GM23338 (cell line): ENCODE results near the gene ERC2. TPM values are rescaled to one million over a fixed set of nuclear protein-coding genes. Genes with fewer than 3 reads are reported as not detected.

Experiments
- ATAC-seq: fragments of 200-7000 bp; cut with Tn5 transposase; 3 replicates; pipeline ENCODE4 v1.9.1; 2020
- DNase-seq: peaks from one replicate; pipeline ENCODE4 v3.0.0-alpha.2; 2015; ENCODE audit warnings: low spot score
- H2AFZ ChIP-seq: fragments of 200-600 bp; sonication (generic); 2 replicates; pipeline ENCODE4 v1.8.0; 2016; ENCODE audit warnings: antibody characterized with exemption, mild to moderate bottlenecking, moderate library complexity
- H3F3A ChIP-seq: fragments of 200-600 bp; sonication (generic); replicated peaks from 2 replicates; pipeline ENCODE4 v1.8.0; 2017; ENCODE audit warnings: antibody characterized with exemption, mixed run types, low read depth
- H3K27ac ChIP-seq: fragments of 200-600 bp; sonication (generic); 2 replicates; pipeline ENCODE4 v1.6.1; 2016; ENCODE audit warnings: low read depth
- H3K27me3 ChIP-seq: fragments of 200-600 bp; sonication (generic); 2 replicates; pipeline ENCODE4 v1.8.0; 2016; ENCODE audit warnings: mild to moderate bottlenecking, mixed run types, moderate library complexity; ENCODE audit not compliant: insufficient read depth
- H3K36me3 ChIP-seq: fragments of 200-600 bp; sonication (generic); 2 replicates; pipeline ENCODE4 v1.8.0; 2016; ENCODE audit warnings: mild to moderate bottlenecking; ENCODE audit not compliant: insufficient read depth
- H3K4me1 ChIP-seq: fragments of 200-600 bp; sonication (generic); 2 replicates; pipeline ENCODE4 v1.8.0; 2016; ENCODE audit warnings: mild to moderate bottlenecking, moderate library complexity; ENCODE audit not compliant: insufficient read depth
- H3K4me2 ChIP-seq: fragments of 200-600 bp; sonication (generic); 2 replicates; pipeline ENCODE4 v1.7.1; 2017; ENCODE audit warnings: mixed run types
- H3K4me3 ChIP-seq: fragments of 200-600 bp; sonication (generic); 2 replicates; pipeline ENCODE4 v1.6.1; 2016; ENCODE audit warnings: mixed run types
- H3K79me2 ChIP-seq: fragments of 200-600 bp; sonication (generic); replicated peaks from 2 replicates; pipeline ENCODE4 v1.8.0; 2017; ENCODE audit warnings: mild to moderate bottlenecking; ENCODE audit not compliant: insufficient read depth
- H3K9me2 ChIP-seq: fragments of 200-600 bp; sonication (generic); 2 replicates; pipeline ENCODE4 v1.8.0; 2017; ENCODE audit not compliant: insufficient read depth
- H4K20me1 ChIP-seq: fragments of 200-600 bp; sonication (generic); replicated peaks from 2 replicates; pipeline ENCODE4 v1.8.0; 2017; ENCODE audit warnings: mild to moderate bottlenecking; ENCODE audit not compliant: insufficient read depth
- H3K27ac Mint-ChIP-seq: 2 replicates; pipeline ENCODE4 v1.8.0; 2020; ENCODE audit warnings: inconsistent platforms, mild to moderate bottlenecking, moderate library complexity, mixed read lengths
- H3K27me3 Mint-ChIP-seq: 3 replicates; pipeline ENCODE4 v1.8.0; 2022; ENCODE audit warnings: low read depth, mild to moderate bottlenecking, moderate library complexity, mixed read lengths, inconsistent platforms; ENCODE audit not compliant: insufficient read depth, poor library complexity
- H3K36me3 Mint-ChIP-seq: 3 replicates; pipeline ENCODE4 v1.8.0; 2021; ENCODE audit warnings: low read depth, mild to moderate bottlenecking, inconsistent platforms, moderate library complexity, mixed read lengths
- H3K4me1 Mint-ChIP-seq: 3 replicates; pipeline ENCODE4 v1.8.0; 2020; ENCODE audit warnings: mild to moderate bottlenecking, inconsistent platforms, mixed read lengths
- H3K4me3 Mint-ChIP-seq: 3 replicates; pipeline ENCODE4 v1.8.0; 2021; ENCODE audit warnings: moderate library complexity, mild to moderate bottlenecking, inconsistent platforms, mixed read lengths
- H3K9me3 Mint-ChIP-seq: 3 replicates; pipeline ENCODE4 v1.8.0; 2020; ENCODE audit warnings: moderate library complexity, mild to moderate bottlenecking, inconsistent platforms, mixed read lengths
- CREB1 ChIP-seq: fragments of 250-450 bp; sonication (Bioruptor Pico); IDR thresholded peaks from 2 replicates; pipeline ENCODE4 v1.5.0; 2020; ENCODE audit warnings: low read depth, mild to moderate bottlenecking, moderate library complexity
- ETS1 ChIP-seq: IDR thresholded peaks from 2 replicates; pipeline ENCODE4 v1.6.1; 2016; ENCODE audit warnings: antibody characterized with exemption
- EZH2phosphoT487 ChIP-seq: fragments of 200-600 bp; sonication (generic); IDR thresholded peaks from one replicate; pipeline ENCODE4 v1.8.1; 2018; ENCODE audit warnings: antibody characterized with exemption; ENCODE audit not compliant: unreplicated experiment
- JUNB ChIP-seq: IDR thresholded peaks from one replicate; pipeline ENCODE4 v1.6.1; 2016; ENCODE audit warnings: antibody characterized with exemption; ENCODE audit not compliant: unreplicated experiment
- STAT1 ChIP-seq: IDR thresholded peaks from one replicate; pipeline ENCODE4 v1.6.1; 2016; ENCODE audit warnings: antibody characterized with exemption; ENCODE audit not compliant: unreplicated experiment
- ZNF114 ChIP-seq: fragments of 250-450 bp; sonication (Bioruptor Pico); IDR thresholded peaks from 2 replicates; pipeline ENCODE4 v1.5.0; 2020; ENCODE audit warnings: mild to moderate bottlenecking, moderate library complexity
- ZNF331 ChIP-seq: fragments of 250-450 bp; sonication (Bioruptor Pico); IDR thresholded peaks from 2 replicates; pipeline ENCODE4 v1.5.0; 2020; ENCODE audit warnings: low read depth, mild to moderate bottlenecking, moderate library complexity
- polyA plus RNA-seq: library from polyadenylated mRNA; unstranded; fragments of >200 nt; fragmentation: Nextera tagmentation; extraction: Ambion mirVana; gene quantifications from 2 replicates; pipeline ENCODE4 v1.2.1, GENCODE V29; 2016
- total RNA-seq: library from RNA; depleted of rRNA; stranded (reverse); fragments of >200 nt; shearing (Covaris generic); gene quantifications from 2 replicates; pipeline ENCODE4 v1.2.3, GENCODE V29; 2014
- TF ChIP-seq, protein P1 (sequence below): fragments of 250-450 bp; sonication (Bioruptor Pico); IDR thresholded peaks from 2 replicates; pipeline ENCODE4 v1.5.0; 2020; ENCODE audit warnings: mild to moderate bottlenecking, moderate library complexity

ERC2 gene
- total and polyA plus RNA-seq, 2 experiments from 2014 or later: 11.8 to 13.7 TPM

DNA sequence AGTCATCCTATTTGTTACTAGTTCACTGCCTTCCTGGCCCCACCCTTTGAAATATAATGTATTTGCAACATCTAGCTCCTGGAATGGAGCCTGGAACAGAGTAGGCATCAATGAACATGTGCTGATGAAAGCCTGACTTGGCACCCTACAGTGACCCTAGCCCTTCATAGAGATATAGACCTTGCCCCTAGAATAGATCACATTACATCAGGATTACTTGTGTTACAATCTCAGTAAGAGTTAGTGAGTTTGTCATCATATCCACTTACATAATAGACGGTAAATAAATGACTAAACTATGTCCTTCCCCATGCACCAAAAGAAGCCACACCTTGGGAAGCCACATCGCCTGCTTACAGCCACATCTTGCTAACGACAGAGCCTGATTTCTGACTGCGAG lies 870.6 kb downstream of the ERC2 start:
- Histone ChIP-seq H3K27me3 (no peaks in the 10 kb centered on the region), H3F3A (no peaks in the 10 kb centered on the region), H3K4me2 (no peak overlapping the region), H3K9me2 (peaks cover 12% of the 10 kb centered on the region), H3K79me2 (no peaks in the 10 kb centered on the region), H2AFZ (no peak overlapping the region), H3K4me3 (no peak overlapping the region), H3K4me1 (peaks cover 10% of the 10 kb centered on the region; the same call in 1 of the 2 replicates), H3K27ac (no peak overlapping the region), H3K36me3 (no peaks in the 10 kb centered on the region), H4K20me1 (no peaks in the 10 kb centered on the region)
- H3K9me3 Mint-ChIP-seq: 0 out of 3 replicates have a peak, but pooled peaks cover 3% of the 10 kb centered on the region
- H3K27ac Mint-ChIP-seq: no peak overlapping the region
- H3K36me3 Mint-ChIP-seq: peaks cover 3% of the 10 kb centered on the region; the same call in 1 of the 3 replicates
- H3K4me3 Mint-ChIP-seq: no peak overlapping the region
- no peak for TF ChIP-seq EZH2phosphoT487
- ATAC-seq: no peak
- peaks cover 18% of the 10 kb centered on the region for H3K4me1 Mint-ChIP-seq
- peaks cover 7% of the 10 kb centered on the region for H3K27me3 Mint-ChIP-seq
- no peak for DNase-seq

GRCh38 chr3:55596212-55596611 lies 872.1 kb downstream of the ERC2 start:
- peaks cover 12% of the 10 kb centered on the region for H3K9me2 ChIP-seq

GRCh38 chr3:55595420-55595819 lies 872.8 kb downstream of the ERC2 start:
- no peak overlapping the region for H3K4me2 ChIP-seq
- peaks cover 12% of the 10 kb centered on the region for H3K9me2 ChIP-seq
- no peaks in the 10 kb centered on the region for H3K27me3 ChIP-seq
- peaks cover 4% of the 10 kb centered on the region for H3K27me3 Mint-ChIP-seq
- H3F3A ChIP-seq: no peaks in the 10 kb centered on the region; the same call in 1 of the 2 replicates
- no peaks in the 10 kb centered on the region for H4K20me1 ChIP-seq
- H3K27ac Mint-ChIP-seq: no peak overlapping the region
- H3K36me3 Mint-ChIP-seq: peaks cover 3% of the 10 kb centered on the region; the same call in 1 of the 3 replicates
- H3K4me1 Mint-ChIP-seq: peaks cover 35% of the 10 kb centered on the region
- no peak for DNase-seq
- 0 out of 3 replicates have a peak, but pooled peaks cover 3% of the 10 kb centered on the region for H3K9me3 Mint-ChIP-seq
- no peak overlapping the region for H3K4me3 ChIP-seq
- H3K36me3 ChIP-seq: no peaks in the 10 kb centered on the region
- H3K4me1 ChIP-seq: peaks cover 31% of the 10 kb centered on the region
- ATAC-seq: no peak
- no peaks in the 10 kb centered on the region for H3K79me2 ChIP-seq
- H3K4me3 Mint-ChIP-seq: no peak overlapping the region
- H3K27ac ChIP-seq: no peak overlapping the region
- no peak overlapping the region for H2AFZ ChIP-seq
- TF ChIP-seq, protein P1, sequence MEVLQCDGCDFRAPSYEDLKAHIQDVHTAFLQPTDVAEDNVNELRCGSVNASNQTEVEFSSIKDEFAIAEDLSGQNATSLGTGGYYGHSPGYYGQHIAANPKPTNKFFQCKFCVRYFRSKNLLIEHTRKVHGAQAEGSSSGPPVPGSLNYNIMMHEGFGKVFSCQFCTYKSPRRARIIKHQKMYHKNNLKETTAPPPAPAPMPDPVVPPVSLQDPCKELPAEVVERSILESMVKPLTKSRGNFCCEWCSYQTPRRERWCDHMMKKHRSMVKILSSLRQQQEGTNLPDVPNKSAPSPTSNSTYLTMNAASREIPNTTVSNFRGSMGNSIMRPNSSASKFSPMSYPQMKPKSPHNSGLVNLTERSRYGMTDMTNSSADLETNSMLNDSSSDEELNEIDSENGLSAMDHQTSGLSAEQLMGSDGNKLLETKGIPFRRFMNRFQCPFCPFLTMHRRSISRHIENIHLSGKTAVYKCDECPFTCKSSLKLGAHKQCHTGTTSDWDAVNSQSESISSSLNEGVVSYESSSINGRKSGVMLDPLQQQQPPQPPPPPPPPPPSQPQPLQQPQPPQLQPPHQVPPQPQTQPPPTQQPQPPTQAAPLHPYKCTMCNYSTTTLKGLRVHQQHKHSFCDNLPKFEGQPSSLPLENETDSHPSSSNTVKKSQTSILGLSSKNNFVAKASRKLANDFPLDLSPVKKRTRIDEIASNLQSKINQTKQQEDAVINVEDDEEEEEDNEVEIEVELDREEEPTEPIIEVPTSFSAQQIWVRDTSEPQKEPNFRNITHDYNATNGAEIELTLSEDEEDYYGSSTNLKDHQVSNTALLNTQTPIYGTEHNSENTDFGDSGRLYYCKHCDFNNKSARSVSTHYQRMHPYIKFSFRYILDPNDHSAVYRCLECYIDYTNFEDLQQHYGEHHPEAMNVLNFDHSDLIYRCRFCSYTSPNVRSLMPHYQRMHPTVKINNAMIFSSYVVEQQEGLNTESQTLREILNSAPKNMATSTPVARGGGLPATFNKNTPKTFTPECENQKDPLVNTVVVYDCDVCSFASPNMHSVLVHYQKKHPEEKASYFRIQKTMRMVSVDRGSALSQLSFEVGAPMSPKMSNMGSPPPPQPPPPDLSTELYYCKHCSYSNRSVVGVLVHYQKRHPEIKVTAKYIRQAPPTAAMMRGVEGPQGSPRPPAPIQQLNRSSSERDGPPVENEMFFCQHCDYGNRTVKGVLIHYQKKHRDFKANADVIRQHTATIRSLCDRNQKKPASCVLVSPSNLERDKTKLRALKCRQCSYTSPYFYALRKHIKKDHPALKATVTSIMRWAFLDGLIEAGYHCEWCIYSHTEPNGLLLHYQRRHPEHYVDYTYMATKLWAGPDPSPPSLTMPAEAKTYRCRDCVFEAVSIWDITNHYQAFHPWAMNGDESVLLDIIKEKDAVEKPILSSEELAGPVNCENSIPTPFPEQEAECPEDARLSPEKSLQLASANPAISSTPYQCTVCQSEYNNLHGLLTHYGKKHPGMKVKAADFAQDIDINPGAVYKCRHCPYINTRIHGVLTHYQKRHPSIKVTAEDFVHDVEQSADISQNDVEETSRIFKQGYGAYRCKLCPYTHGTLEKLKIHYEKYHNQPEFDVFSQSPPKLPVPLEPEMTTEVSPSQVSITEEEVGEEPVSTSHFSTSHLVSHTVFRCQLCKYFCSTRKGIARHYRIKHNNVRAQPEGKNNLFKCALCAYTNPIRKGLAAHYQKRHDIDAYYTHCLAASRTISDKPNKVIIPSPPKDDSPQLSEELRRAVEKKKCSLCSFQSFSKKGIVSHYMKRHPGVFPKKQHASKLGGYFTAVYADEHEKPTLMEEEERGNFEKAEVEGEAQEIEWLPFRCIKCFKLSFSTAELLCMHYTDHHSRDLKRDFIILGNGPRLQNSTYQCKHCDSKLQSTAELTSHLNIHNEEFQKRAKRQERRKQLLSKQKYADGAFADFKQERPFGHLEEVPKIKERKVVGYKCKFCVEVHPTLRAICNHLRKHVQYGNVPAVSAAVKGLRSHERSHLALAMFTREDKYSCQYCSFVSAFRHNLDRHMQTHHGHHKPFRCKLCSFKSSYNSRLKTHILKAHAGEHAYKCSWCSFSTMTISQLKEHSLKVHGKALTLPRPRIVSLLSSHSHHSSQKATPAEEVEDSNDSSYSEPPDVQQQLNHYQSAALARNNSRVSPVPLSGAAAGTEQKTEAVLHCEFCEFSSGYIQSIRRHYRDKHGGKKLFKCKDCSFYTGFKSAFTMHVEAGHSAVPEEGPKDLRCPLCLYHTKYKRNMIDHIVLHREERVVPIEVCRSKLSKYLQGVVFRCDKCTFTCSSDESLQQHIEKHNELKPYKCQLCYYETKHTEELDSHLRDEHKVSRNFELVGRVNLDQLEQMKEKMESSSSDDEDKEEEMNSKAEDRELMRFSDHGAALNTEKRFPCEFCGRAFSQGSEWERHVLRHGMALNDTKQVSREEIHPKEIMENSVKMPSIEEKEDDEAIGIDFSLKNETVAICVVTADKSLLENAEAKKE: no peak
- TF ChIP-seq JUNB (no peak), CREB1 (no peak)

More at GRCh38 chr3:55596212-55596611, 872.1 kb downstream of the ERC2 start:
- peaks cover 3% of the 10 kb centered on the region; the same call in 1 of the 3 replicates for H3K36me3 Mint-ChIP-seq
- ATAC-seq: no peak
- no peaks in the 10 kb centered on the region for H4K20me1 ChIP-seq
- H3K27me3 ChIP-seq: no peaks in the 10 kb centered on the region
- H3K79me2 ChIP-seq: no peaks in the 10 kb centered on the region
- H2AFZ ChIP-seq: no peak overlapping the region
- H3K4me3 Mint-ChIP-seq: no peak overlapping the region
- no peak for TF ChIP-seq ETS1
- no peak for TF ChIP-seq ZNF114
- TF ChIP-seq STAT1: no peak
- TF ChIP-seq ZNF331 (CRISPR knock-in tag): no peak
- no peaks in the 10 kb centered on the region for H3K36me3 ChIP-seq
- peaks cover 7% of the 10 kb centered on the region for H3K27me3 Mint-ChIP-seq
- H3K4me3 ChIP-seq: no peak overlapping the region
- no peak overlapping the region for H3K4me2 ChIP-seq
- H3K4me1 ChIP-seq: peaks cover 24% of the 10 kb centered on the region
- no peaks in the 10 kb centered on the region; the same call in 1 of the 2 replicates for H3F3A ChIP-seq
- H3K27ac Mint-ChIP-seq: no peak overlapping the region
- no peak for DNase-seq
- H3K9me3 Mint-ChIP-seq: 0 out of 3 replicates have a peak, but pooled peaks cover 3% of the 10 kb centered on the region
- no peak overlapping the region for H3K27ac ChIP-seq
- peaks cover 33% of the 10 kb centered on the region for H3K4me1 Mint-ChIP-seq
